DLD1 (cell line): ENCODE results near the gene IST1.

Source experiments
- in situ Hi-C: cut with HindIII; loops from 2 replicates; pipeline ENCODE4 v1.10.0; 2017; ENCODE audit warnings: low sequenced_read_pairs

IST1 gene

GRCh38 chr16:71916397-71916920, 21.1 kb downstream of the IST1 start:
- in situ Hi-C loops: no loop called here

- in situ Hi-C loops: no loop called here
Observed at GRCh38 chr16:71917900-71918299, 22.6 kb downstream of the IST1 start.

- in situ Hi-C loops: no loop called here
Observed at GRCh38 chr16:71919035-71919434, 23.7 kb downstream of the IST1 start.

- in situ Hi-C loops: no loop called here
Observed at GRCh38 chr16:71920658-71921057, 25.3 kb downstream of the IST1 start.

- in situ Hi-C loops: no loop called here
Observed at GRCh38 chr16:71923941-71924690, 28.8 kb downstream of the IST1 start.

GRCh38 chr16:71924710-71925109, 29.4 kb downstream of the IST1 start:
- in situ Hi-C loops: no loop called here

- in situ Hi-C loops: no loop called here
Observed at GRCh38 chr16:71927383-71927782, 32.1 kb downstream of the IST1 start.

GRCh38 chr16:71927787-71928186, 32.5 kb downstream of the IST1 start:
- in situ Hi-C loops: no loop called here

- in situ Hi-C loops: no loop called here
Observed at GRCh38 chr16:71929048-71929447, 33.7 kb downstream of the IST1 start.

GRCh38 chr16:71930013-71930563, 34.8 kb downstream of the IST1 start:
- in situ Hi-C loops: no loop called here

- in situ Hi-C loops: no loop called here
Observed at GRCh38 chr16:71931001-71931400, 35.7 kb downstream of the IST1 start.

- in situ Hi-C loops: no loop called here
Observed at GRCh38 chr16:71931599-71931998, 36.3 kb downstream of the IST1 start.

- in situ Hi-C loops: no loop called here
Observed at GRCh38 chr16:71933017-71933416, 37.7 kb downstream of the IST1 start.

- in situ Hi-C loops: no loop called here
Observed at GRCh38 chr16:71933913-71934695, 38.8 kb downstream of the IST1 start.

- in situ Hi-C loops: no loop called here
Observed at GRCh38 chr16:71937868-71938510, 42.7 kb downstream of the IST1 start.

GRCh38 chr16:71943887-71944286, 48.6 kb downstream of the IST1 start:
- in situ Hi-C loops: no loop called here

- in situ Hi-C loops: no loop called here
Observed at GRCh38 chr16:71945616-71946015, 50.3 kb downstream of the IST1 start.

- in situ Hi-C loops: no loop called here
Observed at GRCh38 chr16:71952825-71953224, 57.5 kb downstream of the IST1 start.

- in situ Hi-C loops: no loop called here
Observed at GRCh38 chr16:71954180-71954579, 58.8 kb downstream of the IST1 start.

- in situ Hi-C loops: no loop called here
Observed at GRCh38 chr16:71954699-71955195, 59.4 kb downstream of the IST1 start.

GRCh38 chr16:71956486-71956885, 61.2 kb downstream of the IST1 start:
- in situ Hi-C loops: no loop called here
